ENCODE data around the gene CES4A.

DNA sequence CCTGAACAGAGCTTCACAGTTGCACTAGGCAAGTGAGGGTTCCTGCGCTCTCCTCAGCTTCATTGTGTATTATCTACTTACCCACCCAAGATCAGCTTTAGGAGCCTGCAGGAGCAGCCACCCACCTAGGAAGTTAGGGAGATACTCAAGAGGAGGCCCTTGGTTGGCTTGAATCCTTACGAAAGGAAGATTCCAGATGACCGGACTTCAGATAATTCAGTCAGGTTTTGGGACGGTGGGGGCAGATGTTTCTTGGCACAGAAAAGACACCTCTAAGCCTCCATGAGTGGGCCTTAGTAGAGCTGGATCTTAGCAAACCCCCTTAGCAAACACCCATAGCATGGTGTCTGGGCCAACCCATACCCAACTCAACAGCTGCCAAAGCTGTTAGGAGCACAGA is 38.2 kb downstream of the CES4A start:
- TF ChIP-seq RELA (CRISPR knock-in tag; IDR thresholded peaks at IDR 0.05; ENCODE audit: borderline replicate concordance) = no peak
- TF ChIP-seq FOXK1 (CRISPR knock-in tag; IDR thresholded peaks at IDR 0.05) = no peak
- TF ChIP-seq, protein P1, sequence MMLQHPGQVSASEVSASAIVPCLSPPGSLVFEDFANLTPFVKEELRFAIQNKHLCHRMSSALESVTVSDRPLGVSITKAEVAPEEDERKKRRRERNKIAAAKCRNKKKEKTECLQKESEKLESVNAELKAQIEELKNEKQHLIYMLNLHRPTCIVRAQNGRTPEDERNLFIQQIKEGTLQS (CRISPR knock-in tag; conservative IDR thresholded peaks at IDR 0.05) = no peak
- TF ChIP-seq, protein P2, sequence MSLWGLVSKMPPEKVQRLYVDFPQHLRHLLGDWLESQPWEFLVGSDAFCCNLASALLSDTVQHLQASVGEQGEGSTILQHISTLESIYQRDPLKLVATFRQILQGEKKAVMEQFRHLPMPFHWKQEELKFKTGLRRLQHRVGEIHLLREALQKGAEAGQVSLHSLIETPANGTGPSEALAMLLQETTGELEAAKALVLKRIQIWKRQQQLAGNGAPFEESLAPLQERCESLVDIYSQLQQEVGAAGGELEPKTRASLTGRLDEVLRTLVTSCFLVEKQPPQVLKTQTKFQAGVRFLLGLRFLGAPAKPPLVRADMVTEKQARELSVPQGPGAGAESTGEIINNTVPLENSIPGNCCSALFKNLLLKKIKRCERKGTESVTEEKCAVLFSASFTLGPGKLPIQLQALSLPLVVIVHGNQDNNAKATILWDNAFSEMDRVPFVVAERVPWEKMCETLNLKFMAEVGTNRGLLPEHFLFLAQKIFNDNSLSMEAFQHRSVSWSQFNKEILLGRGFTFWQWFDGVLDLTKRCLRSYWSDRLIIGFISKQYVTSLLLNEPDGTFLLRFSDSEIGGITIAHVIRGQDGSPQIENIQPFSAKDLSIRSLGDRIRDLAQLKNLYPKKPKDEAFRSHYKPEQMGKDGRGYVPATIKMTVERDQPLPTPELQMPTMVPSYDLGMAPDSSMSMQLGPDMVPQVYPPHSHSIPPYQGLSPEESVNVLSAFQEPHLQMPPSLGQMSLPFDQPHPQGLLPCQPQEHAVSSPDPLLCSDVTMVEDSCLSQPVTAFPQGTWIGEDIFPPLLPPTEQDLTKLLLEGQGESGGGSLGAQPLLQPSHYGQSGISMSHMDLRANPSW (CRISPR knock-in tag; conservative IDR thresholded peaks at IDR 0.05; ENCODE audit: low read depth) = no peak
- TF ChIP-seq, protein P3, sequence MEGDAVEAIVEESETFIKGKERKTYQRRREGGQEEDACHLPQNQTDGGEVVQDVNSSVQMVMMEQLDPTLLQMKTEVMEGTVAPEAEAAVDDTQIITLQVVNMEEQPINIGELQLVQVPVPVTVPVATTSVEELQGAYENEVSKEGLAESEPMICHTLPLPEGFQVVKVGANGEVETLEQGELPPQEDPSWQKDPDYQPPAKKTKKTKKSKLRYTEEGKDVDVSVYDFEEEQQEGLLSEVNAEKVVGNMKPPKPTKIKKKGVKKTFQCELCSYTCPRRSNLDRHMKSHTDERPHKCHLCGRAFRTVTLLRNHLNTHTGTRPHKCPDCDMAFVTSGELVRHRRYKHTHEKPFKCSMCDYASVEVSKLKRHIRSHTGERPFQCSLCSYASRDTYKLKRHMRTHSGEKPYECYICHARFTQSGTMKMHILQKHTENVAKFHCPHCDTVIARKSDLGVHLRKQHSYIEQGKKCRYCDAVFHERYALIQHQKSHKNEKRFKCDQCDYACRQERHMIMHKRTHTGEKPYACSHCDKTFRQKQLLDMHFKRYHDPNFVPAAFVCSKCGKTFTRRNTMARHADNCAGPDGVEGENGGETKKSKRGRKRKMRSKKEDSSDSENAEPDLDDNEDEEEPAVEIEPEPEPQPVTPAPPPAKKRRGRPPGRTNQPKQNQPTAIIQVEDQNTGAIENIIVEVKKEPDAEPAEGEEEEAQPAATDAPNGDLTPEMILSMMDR (IDR thresholded peaks at IDR 0.05) = no peak
- TF ChIP-seq, protein P4, sequence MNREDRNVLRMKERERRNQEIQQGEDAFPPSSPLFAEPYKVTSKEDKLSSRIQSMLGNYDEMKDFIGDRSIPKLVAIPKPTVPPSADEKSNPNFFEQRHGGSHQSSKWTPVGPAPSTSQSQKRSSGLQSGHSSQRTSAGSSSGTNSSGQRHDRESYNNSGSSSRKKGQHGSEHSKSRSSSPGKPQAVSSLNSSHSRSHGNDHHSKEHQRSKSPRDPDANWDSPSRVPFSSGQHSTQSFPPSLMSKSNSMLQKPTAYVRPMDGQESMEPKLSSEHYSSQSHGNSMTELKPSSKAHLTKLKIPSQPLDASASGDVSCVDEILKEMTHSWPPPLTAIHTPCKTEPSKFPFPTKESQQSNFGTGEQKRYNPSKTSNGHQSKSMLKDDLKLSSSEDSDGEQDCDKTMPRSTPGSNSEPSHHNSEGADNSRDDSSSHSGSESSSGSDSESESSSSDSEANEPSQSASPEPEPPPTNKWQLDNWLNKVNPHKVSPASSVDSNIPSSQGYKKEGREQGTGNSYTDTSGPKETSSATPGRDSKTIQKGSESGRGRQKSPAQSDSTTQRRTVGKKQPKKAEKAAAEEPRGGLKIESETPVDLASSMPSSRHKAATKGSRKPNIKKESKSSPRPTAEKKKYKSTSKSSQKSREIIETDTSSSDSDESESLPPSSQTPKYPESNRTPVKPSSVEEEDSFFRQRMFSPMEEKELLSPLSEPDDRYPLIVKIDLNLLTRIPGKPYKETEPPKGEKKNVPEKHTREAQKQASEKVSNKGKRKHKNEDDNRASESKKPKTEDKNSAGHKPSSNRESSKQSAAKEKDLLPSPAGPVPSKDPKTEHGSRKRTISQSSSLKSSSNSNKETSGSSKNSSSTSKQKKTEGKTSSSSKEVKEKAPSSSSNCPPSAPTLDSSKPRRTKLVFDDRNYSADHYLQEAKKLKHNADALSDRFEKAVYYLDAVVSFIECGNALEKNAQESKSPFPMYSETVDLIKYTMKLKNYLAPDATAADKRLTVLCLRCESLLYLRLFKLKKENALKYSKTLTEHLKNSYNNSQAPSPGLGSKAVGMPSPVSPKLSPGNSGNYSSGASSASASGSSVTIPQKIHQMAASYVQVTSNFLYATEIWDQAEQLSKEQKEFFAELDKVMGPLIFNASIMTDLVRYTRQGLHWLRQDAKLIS (CRISPR knock-in tag; IDR thresholded peaks at IDR 0.05; ENCODE audit: borderline replicate concordance) = no peak
- TF ChIP-seq PRRX2 (CRISPR knock-in tag; IDR thresholded peaks at IDR 0.05) = no peak

All from WTC11 (cell line).